GM21723 (cell line): ENCODE data around the gene THAP12.
"Not testable (repeated sequence)": the region's sequence is repeated elsewhere in the genome, so short reads cannot be mapped to it uniquely, and the experiment has no call there.

ENCODE experiments used
- ATAC-seq: cut with Tn5 transposase; IDR thresholded peaks from one replicate; pipeline ENCODE4 v1.9.1; 2021; ENCODE audit warnings: mild to moderate bottlenecking, moderate library complexity; ENCODE audit not compliant: unreplicated experiment

THAP12 gene

GRCh38 chr11:76329084-76329648, 51.8 kb downstream of the THAP12 start:
- no peak for ATAC-seq

GRCh38 chr11:76327756-76328388, 53.1 kb downstream of the THAP12 start:
- no peak for ATAC-seq

DNA sequence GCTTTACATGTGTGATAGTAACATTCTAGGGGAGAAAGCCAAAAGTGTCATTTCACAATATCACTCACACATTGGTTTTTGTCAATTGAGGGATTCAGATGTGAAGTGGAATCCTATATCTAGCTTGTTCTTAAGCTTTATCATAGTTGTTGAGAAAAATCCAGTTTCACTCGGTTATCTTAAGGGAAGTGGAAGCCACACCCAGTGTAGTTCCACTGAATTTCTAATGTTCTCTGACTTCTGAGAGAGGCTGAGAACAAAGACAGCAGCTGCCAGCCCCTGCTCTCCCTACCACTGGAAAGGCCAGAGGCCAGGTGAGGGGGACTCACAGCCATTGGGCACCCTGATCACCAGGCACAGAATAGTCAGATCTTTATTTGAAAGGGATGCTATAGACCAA, 53.7 kb downstream of the THAP12 start:
- ATAC-seq: no peak

DNA sequence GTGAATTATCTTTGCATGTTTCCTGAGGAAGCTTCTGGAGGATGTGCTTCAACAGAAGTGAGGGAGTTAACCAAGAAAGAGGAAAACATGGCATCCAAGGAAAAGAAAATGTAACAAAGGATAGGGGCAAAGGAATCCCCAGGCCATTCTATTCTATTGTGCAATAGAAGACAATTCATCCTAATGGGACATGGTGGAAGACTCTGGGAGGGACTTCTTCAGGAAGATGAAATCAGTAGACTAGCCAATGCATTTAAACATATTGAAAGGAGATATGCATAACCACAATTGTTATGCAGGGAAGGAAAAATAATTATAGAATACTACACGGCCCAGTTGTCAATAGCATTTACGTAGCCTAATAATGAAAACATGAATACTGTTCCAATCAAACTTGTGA, 55.7 kb downstream of the THAP12 start:
- no peak for ATAC-seq

- no peak for ATAC-seq
Measured at GRCh38 chr11:76323804-76324203, 57.1 kb downstream of the THAP12 start.

GRCh38 chr11:76323375-76323774, 57.6 kb downstream of the THAP12 start:
- ATAC-seq: not testable (repeated sequence)

DNA sequence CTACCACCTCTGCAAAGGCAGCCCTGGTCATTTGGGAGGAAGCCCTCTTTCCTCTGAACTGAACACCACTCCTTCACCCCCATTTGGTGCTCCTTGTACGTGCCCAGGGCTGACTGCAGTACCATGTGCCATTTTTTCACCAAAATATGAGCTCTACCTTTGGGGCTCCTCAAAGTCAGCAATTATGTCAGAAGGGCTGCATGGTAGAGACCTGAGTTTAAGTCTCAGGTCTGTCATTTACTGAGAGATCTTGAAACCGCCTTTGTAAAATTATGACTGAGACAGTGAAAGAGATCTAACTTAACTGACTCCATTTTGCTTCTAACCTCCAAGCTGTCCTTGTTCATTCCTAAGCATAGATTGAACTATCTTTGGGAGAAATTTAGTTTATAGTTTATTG, 58.0 kb downstream of the THAP12 start:
- ATAC-seq: no peak

- ATAC-seq: no peak
Measured at GRCh38 chr11:76322540-76322939, 58.4 kb downstream of the THAP12 start.

GRCh38 chr11:76321820-76322524, 59.0 kb downstream of the THAP12 start:
- no peak for ATAC-seq

DNA sequence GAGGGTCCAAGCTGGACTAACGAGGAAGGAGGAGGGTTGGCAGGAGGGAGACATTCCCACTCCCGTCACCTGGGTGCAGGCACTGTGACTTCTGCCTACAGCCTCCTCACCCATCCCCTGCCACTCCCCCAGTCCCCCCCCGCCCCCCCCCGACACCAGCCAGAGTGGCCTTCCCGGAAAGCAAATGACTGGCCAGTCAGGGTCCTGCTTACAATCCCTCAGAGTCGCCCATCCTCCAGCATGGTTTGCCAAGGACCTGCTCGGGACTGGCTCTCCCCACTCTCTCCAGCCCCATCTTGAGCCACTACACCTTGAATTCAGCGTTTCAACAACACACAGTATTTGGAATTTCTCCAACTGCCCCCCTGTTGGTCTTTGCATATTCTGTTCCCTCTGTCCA, 59.6 kb downstream of the THAP12 start:
- ATAC-seq: no peak

- ATAC-seq: no peak
Measured at GRCh38 chr11:76320929-76321328, 60.0 kb downstream of the THAP12 start.

DNA sequence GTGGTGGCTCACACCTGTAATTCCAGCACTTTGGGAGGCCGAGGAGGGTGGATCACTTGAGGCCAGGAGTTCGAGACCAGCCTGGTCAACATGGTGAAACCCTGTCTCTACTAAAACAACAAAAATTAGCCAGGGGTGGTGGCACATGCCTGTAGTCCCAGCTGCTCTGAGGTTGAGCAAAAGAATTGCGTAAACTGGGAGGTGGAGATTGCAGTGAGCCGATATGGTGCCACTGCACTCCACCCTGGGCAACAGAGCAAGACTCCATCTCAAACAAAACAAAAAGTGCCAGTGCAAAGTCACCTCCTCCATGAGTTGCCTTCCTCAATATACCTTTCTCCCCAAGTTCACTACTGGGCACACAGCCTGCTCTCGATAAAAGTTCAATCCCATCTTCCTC, 61.1 kb downstream of the THAP12 start:
- not testable (repeated sequence) for ATAC-seq

DNA sequence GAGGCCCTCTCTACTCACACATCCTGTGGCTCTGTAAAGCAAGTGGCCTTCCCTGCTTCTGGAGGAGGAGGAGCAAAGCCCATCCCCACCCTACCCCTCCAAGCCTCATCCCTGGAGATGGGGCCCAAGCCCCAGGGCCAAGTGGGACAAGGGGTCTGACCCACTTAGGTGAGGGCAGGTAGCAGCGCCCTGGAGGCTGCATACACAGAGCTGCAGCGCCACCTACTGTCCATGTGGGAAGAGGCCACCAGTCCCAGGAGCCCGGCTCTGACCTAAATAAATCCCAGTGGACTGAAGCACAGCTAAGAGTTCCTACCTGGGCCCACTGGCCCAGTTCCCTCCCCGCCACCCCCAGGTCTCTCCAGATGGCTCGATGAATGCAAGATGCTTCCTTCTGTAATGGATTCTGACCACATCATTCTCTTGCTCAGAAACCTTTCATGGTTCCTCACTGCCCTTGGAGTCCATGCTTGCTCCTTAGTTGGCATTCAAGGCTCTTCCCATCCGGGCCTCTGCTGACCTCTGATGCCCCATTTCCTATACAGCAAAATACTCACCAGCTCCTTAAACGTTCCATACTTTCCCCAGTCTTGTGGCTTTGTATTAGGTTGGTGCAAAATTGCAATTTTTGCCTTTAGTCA, 62.1 kb downstream of the THAP12 start:
- ATAC-seq: peak; percentile 76

GRCh38 chr11:76317296-76317695, 63.6 kb downstream of the THAP12 start:
- ATAC-seq: no peak

- no peak for ATAC-seq
Measured at GRCh38 chr11:76316726-76317125, 64.2 kb downstream of the THAP12 start.

- ATAC-seq: no peak
Measured at GRCh38 chr11:76315182-76315853, 65.6 kb downstream of the THAP12 start.

DNA sequence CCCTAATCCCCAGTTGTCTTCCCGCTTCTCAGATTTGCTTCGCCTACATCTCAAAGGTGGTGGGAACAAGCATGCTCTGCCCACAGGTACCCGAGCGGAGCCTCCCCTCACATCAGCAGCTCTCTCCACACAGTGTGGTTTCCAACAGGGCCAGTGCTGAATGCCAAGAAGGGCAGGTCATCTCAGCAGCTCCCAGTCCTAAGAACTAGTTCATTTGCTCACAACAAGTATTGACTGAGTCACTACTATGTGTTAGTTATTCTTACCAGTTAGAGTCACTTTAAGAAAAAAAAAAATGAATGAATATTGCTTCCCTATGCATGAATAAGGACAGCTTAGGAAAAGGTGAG, 66.2 kb downstream of the THAP12 start:
- no peak for ATAC-seq

- no peak for ATAC-seq
Measured at GRCh38 chr11:76313913-76314740, 66.8 kb downstream of the THAP12 start.

DNA sequence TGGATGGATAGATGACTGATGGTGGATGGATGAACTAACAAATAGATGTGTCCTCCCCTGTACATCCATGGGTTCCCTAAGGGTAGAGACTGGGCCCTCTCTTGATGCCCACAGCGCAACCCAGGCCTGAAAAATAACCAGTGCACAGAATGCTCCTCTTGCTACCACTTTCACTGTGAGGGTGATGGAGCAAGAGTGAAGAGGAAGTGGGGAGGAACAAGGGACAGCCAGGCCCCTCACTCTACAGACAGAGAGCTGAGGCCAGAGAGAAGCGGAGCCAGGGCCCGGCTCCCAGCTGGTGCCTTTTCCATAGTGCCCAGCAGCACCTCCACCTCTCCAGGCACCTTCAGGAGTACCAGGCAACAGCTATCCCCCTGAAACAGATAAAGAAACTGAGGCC, 67.7 kb downstream of the THAP12 start:
- ATAC-seq: no peak

DNA sequence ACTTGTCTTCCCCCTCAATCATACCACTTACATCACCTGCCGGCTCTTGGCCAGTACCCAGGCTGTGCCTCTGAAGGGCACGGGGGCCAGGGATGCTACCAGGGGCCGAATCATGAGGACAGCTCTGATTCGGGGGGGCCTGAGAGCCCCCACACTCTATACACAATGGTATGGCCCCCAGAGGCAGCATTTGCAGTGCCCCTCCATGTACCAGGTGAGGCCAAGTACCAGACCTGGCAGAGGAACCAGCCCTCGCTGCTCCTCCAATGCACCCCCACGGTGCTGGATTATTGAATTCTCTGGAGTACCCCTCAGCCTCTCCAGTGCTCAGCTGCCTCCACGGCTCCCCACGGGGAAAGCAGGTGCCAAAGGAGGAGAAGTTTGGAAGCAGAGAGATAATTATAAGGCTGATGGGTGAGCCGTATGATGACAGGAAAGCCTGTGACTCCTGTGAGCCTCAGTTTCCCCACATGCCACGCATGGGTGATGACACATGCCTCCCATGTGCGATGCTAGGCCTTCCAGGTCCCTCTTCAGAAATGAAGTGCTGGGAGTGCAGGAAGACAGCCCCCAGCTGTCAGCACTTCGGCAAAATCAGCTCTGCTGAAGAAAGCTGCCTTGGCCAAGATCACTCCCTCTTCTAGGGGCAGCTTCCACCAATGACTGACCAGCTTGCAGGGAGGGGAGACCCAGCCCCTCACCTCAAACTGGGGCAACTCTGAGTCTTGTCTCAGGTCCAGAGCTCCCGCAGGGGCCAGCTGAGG, 69.9 kb downstream of the THAP12 start:
- no peak for ATAC-seq
